Ishikawa (cell line): ENCODE data around the gene RBBP6.

Experiments
- CEBPB ChIP-seq: IDR thresholded peaks from 2 replicates; pipeline ENCODE4 v1.6.1; 2012
- CREB1 ChIP-seq: IDR thresholded peaks from 2 replicates; pipeline ENCODE4 v1.6.1; 2012; ENCODE audit warnings: low read depth
- EGR1 ChIP-seq: IDR thresholded peaks from 2 replicates; pipeline ENCODE4 v1.6.1; 2012
- EP300 ChIP-seq: IDR thresholded peaks from 2 replicates; pipeline ENCODE4 v1.6.1; 2012; ENCODE audit warnings: borderline replicate concordance
- FOXM1 ChIP-seq: IDR thresholded peaks from 2 replicates; pipeline ENCODE4 v1.6.1; 2012; ENCODE audit warnings: low read depth, borderline replicate concordance
- NFIC ChIP-seq: IDR thresholded peaks from 2 replicates; pipeline ENCODE4 v1.6.1; 2012
- RAD21 ChIP-seq: IDR thresholded peaks from 2 replicates; pipeline ENCODE4 v1.6.1; 2012; ENCODE audit warnings: low read depth
- TAF1 ChIP-seq: IDR thresholded peaks from 2 replicates; pipeline ENCODE4 v1.6.1; 2012; ENCODE audit warnings: low read depth, mild to moderate bottlenecking
- TCF12 ChIP-seq: IDR thresholded peaks from 2 replicates; pipeline ENCODE4 v1.6.1; 2012; ENCODE audit warnings: low read depth
- TEAD4 ChIP-seq: IDR thresholded peaks from 2 replicates; pipeline ENCODE4 v1.6.1; 2012
- YY1 ChIP-seq: IDR thresholded peaks from 2 replicates; pipeline ENCODE4 v1.6.1; 2012; ENCODE audit warnings: low read depth
- ZBTB7A ChIP-seq: IDR thresholded peaks from 2 replicates; pipeline ENCODE4 v1.6.1; 2012; ENCODE audit warnings: low read depth
- TF ChIP-seq, protein P1 (sequence below): IDR thresholded peaks from 2 replicates; pipeline ENCODE4 v1.6.1; 2012; ENCODE audit warnings: low read depth, mild to moderate bottlenecking
- TF ChIP-seq, protein P2 (sequence below): IDR thresholded peaks from 2 replicates; pipeline ENCODE4 v1.6.1; 2012
- TF ChIP-seq, protein P3 (sequence below): IDR thresholded peaks from 2 replicates; pipeline ENCODE4 v1.6.1; 2012

Gene RBBP6

DNA sequence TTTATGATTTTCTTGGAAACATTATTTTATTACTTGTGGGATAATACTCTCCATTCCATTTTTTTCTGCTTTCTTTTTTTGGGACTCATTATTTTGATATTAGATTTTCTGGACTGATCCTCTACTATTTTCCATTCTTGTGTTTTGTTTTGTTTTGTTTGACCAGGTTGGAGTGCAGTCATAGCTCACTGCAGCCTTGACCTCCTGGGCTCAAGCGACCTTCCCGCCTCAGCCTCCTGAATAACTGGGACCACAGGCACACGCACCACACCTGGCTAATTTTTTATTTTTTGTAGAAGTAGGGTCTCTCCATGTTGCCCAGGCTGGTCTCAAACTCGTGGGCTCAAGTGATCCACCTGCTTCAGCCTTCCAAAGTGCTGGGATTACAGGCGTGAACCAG lies 44.1 kb downstream of the RBBP6 start:
- TF ChIP-seq TEAD4, result no peak
- no peak for TF ChIP-seq TAF1
- TF ChIP-seq EGR1, result no peak
- TF ChIP-seq, protein P1, sequence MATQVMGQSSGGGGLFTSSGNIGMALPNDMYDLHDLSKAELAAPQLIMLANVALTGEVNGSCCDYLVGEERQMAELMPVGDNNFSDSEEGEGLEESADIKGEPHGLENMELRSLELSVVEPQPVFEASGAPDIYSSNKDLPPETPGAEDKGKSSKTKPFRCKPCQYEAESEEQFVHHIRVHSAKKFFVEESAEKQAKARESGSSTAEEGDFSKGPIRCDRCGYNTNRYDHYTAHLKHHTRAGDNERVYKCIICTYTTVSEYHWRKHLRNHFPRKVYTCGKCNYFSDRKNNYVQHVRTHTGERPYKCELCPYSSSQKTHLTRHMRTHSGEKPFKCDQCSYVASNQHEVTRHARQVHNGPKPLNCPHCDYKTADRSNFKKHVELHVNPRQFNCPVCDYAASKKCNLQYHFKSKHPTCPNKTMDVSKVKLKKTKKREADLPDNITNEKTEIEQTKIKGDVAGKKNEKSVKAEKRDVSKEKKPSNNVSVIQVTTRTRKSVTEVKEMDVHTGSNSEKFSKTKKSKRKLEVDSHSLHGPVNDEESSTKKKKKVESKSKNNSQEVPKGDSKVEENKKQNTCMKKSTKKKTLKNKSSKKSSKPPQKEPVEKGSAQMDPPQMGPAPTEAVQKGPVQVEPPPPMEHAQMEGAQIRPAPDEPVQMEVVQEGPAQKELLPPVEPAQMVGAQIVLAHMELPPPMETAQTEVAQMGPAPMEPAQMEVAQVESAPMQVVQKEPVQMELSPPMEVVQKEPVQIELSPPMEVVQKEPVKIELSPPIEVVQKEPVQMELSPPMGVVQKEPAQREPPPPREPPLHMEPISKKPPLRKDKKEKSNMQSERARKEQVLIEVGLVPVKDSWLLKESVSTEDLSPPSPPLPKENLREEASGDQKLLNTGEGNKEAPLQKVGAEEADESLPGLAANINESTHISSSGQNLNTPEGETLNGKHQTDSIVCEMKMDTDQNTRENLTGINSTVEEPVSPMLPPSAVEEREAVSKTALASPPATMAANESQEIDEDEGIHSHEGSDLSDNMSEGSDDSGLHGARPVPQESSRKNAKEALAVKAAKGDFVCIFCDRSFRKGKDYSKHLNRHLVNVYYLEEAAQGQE, result no peak
- TF ChIP-seq, protein P2, sequence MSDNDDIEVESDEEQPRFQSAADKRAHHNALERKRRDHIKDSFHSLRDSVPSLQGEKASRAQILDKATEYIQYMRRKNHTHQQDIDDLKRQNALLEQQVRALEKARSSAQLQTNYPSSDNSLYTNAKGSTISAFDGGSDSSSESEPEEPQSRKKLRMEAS, result no peak
- no peak for TF ChIP-seq FOXM1
- TF ChIP-seq ZBTB7A, result no peak
- TF ChIP-seq RAD21, result no peak
- no peak for TF ChIP-seq CREB1
- TF ChIP-seq CEBPB, result no peak
- no peak for TF ChIP-seq TCF12
- TF ChIP-seq, protein P3, sequence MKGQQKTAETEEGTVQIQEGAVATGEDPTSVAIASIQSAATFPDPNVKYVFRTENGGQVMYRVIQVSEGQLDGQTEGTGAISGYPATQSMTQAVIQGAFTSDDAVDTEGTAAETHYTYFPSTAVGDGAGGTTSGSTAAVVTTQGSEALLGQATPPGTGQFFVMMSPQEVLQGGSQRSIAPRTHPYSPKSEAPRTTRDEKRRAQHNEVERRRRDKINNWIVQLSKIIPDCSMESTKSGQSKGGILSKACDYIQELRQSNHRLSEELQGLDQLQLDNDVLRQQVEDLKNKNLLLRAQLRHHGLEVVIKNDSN, result no peak
- TF ChIP-seq NFIC, result no peak
- no peak for TF ChIP-seq YY1
- no peak for TF ChIP-seq EP300

DNA sequence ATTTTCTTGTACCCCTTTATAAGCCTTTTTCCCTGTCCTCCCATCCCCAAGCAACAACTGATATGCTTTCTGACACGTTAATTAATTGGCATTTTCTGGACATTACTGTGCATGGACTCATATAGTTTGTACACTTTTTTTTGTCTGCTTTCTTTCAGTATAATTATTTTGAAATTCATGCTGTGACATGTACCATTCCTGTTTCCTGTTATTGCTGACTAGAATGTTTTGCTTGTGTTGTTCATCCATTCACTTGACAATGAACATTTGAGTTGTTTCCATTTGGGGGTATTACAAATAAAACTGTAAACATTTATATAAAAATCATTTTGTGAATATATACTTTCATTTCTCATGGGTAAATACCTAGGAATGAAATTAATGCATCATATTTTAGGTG lies 50.6 kb downstream of the RBBP6 start:
- no peak for TF ChIP-seq ZBTB7A
- TF ChIP-seq EP300, result no peak
- TF ChIP-seq, protein P2, result no peak
- TF ChIP-seq TCF12, result no peak
- no peak for TF ChIP-seq RAD21
- TF ChIP-seq FOXM1, result no peak
- TF ChIP-seq TEAD4, result no peak
- TF ChIP-seq CEBPB, result no peak
- TF ChIP-seq, protein P3, result no peak
- TF ChIP-seq, protein P1, result no peak

DNA sequence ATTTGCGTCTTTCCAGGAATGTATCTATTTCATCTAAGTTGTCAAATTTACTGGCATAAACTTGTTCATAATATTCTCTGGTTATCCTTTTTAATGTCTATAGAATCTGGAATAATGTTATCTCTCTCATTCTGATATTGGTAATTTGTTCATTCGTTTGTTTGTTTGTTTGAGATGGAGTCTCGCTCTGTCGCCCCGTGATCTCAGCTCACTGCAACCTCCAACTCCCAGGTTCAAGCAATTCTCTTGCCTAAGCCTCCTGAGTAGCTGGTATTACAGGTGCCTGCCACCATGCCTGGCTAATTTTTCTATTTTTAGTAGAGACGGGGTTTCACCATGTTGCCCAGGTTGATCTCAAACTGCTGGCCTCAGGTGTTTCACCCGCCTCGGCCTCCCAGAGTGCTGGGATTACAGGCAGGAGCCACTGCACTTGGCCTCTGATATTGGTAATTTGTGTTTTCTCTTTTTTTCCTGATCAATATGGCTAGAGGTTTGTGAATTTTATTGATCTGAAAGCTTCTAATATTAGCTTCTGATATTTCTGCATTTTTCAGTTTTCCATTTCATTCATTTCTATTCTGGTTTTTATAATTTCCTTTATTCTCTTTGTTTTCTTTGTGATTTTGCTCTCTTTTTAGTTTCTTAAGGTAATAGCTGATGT lies 59.5 kb downstream of the RBBP6 start:
- TF ChIP-seq, protein P3, result no peak
- no peak for TF ChIP-seq TCF12
- TF ChIP-seq TEAD4, result no peak
- TF ChIP-seq RAD21, result no peak
- no peak for TF ChIP-seq EP300
- no peak for TF ChIP-seq CEBPB
- TF ChIP-seq CREB1, result no peak
- TF ChIP-seq YY1, result no peak
- TF ChIP-seq NFIC, result no peak
- TF ChIP-seq, protein P1, result no peak
- TF ChIP-seq FOXM1, result no peak
- TF ChIP-seq EGR1, result no peak
- TF ChIP-seq ZBTB7A, result no peak
- no peak for TF ChIP-seq TAF1

DNA sequence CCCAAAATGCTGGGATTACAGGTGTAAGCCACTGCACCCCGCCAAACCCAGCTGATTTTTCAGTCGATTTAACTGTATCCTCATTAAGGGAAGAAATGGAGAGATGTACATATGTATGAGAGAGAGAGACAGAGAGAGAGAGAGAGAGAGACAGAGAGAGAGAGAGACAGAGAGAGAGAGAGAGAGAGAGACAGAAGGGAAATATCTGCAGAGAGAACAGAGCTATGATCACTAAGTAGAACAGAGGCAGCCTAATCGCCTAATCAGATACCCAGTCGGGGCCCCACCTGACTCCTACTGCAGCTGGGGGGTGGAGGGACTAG lies 70.0 kb downstream of the RBBP6 start:
- TF ChIP-seq TEAD4, result no peak
- no peak for TF ChIP-seq RAD21
- TF ChIP-seq YY1, result no peak
- TF ChIP-seq, protein P2, result no peak
- no peak for TF ChIP-seq NFIC
- TF ChIP-seq, protein P3, result no peak
- TF ChIP-seq FOXM1, result no peak
- no peak for TF ChIP-seq TCF12
- no peak for TF ChIP-seq CREB1
- no peak for TF ChIP-seq EGR1
- no peak for TF ChIP-seq CEBPB
- no peak for TF ChIP-seq ZBTB7A
- TF ChIP-seq TAF1, result no peak
- no peak for TF ChIP-seq EP300
- TF ChIP-seq, protein P1, result no peak
